AG09309 (cell line): ENCODE data around the gene RALGPS1.

ENCODE experiments used
- DNase-seq: peaks from one replicate; pipeline ENCODE4 v3.0.0-alpha.2; 2010; ENCODE audit warnings: low read depth
- H3K4me3 ChIP-seq: 2 replicates; pipeline ENCODE4 v1.5.1; 2011; ENCODE audit warnings: mild to moderate bottlenecking, low read depth, low read length, moderate library complexity; ENCODE audit not compliant: control insufficient read depth
- TF ChIP-seq, protein P1 (sequence below): IDR thresholded peaks from 2 replicates; pipeline ENCODE4 v1.5.1; 2011; ENCODE audit warnings: mild to moderate bottlenecking, low read depth, low read length, inconsistent platforms; ENCODE audit not compliant: insufficient read depth, control insufficient read depth; ENCODE audit errors: missing control alignments

Gene RALGPS1

DNA sequence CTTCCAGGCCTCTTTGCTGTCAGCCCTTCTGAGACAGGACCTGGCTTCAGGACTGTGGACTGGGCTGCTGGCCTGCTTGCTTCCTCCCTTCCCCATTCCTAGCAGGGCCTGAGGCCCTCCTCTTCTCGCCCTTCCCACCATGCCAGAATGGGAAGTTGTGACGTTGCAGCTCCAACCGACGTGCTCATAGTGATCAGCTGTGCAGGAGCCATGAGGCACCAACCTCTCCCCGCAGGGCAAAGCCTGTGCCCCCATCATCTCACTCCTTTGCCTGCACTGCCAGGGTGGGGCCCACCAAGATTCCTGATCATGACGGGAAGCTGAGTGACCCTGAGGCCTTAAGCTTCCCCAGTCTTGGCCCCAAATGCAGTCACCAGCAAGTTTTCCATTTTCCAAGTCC is 304.9 kb downstream of the RALGPS1 start:
- DNase-seq, result no peak
- H3K4me3 ChIP-seq, result no peak overlapping the region
- TF ChIP-seq, protein P1, sequence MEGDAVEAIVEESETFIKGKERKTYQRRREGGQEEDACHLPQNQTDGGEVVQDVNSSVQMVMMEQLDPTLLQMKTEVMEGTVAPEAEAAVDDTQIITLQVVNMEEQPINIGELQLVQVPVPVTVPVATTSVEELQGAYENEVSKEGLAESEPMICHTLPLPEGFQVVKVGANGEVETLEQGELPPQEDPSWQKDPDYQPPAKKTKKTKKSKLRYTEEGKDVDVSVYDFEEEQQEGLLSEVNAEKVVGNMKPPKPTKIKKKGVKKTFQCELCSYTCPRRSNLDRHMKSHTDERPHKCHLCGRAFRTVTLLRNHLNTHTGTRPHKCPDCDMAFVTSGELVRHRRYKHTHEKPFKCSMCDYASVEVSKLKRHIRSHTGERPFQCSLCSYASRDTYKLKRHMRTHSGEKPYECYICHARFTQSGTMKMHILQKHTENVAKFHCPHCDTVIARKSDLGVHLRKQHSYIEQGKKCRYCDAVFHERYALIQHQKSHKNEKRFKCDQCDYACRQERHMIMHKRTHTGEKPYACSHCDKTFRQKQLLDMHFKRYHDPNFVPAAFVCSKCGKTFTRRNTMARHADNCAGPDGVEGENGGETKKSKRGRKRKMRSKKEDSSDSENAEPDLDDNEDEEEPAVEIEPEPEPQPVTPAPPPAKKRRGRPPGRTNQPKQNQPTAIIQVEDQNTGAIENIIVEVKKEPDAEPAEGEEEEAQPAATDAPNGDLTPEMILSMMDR, result no peak

GRCh38 chr9:127221695-127222094 is 307.1 kb downstream of the RALGPS1 start:
- DNase-seq, result no peak
- H3K4me3 ChIP-seq, result no peak overlapping the region
- TF ChIP-seq, protein P1, result no peak

- DNase-seq, result no peak
- TF ChIP-seq, protein P1, result no peak
- H3K4me3 ChIP-seq, result no peak overlapping the region
Observed at GRCh38 chr9:127222388-127223095, 308.0 kb downstream of the RALGPS1 start.

- TF ChIP-seq, protein P1, result no peak
- DNase-seq, result no peak
- no peak overlapping the region for H3K4me3 ChIP-seq
Observed at GRCh38 chr9:127223266-127223665, 308.7 kb downstream of the RALGPS1 start.

DNA sequence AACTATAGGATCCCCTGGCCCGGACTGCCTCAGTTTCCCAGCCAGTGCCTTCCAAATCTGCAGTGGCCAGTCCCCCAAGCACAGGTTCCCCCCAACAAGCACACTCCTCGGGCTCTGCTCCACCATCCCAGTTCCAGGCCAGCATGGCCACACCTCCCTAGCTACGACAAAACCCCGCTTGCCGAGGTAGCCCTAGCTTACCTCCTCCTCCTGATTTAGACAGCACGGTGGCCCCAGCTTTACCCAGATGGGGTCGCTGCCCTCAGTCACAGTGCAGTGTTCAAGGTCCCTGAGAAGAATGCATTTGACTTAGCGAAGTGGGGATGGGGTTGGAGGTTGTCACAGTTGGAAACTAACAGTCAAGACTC is 309.2 kb downstream of the RALGPS1 start:
- no peak overlapping the region for H3K4me3 ChIP-seq
- TF ChIP-seq, protein P1, result no peak
- DNase-seq, result no peak

GRCh38 chr9:127224178-127224882 is 309.7 kb downstream of the RALGPS1 start:
- peak overlapping the region; percentile 39 for H3K4me3 ChIP-seq
- TF ChIP-seq, protein P1, result peak; percentile 16
- DNase-seq, result no peak
